Glomerular visceral epithelial cell (primary cell): ENCODE data around the gene SLX9.

Experiments used
- DNase-seq: peaks from one replicate; pipeline ENCODE4 v3.0.0-alpha.2; 2016; ENCODE audit errors: extremely low spot score

Gene SLX9, protein sequence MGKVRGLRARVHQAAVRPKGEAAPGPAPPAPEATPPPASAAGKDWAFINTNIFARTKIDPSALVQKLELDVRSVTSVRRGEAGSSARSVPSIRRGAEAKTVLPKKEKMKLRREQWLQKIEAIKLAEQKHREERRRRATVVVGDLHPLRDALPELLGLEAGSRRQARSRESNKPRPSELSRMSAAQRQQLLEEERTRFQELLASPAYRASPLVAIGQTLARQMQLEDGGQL

DNA sequence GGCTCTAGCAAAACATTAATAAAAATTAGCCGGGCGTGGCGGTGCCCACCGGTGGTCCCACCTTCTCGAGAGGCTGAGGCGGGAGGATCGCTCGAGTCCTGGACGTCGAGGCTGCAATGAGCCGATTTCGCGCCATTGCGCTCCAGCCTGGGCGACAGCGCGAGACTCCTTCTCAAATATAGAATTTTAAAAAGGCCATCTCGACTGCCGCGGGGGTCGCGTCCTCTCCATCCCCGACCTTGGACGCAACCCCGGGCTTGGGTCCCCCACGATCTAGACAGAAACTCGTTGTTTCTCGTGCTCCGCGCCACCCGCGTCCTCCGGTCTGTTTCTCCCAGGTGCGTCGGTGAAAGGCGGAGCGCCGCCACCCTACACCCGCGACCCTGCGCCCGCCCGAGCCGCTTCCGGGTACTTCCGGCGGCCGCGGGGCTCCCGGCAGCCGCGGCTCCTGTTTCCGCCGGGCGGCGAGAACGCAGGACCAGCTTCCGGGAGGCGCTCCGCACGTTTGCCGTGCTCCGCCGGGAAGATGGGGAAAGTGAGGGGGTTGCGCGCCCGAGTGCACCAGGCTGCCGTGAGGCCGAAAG lies at the start of gene SLX9:
Gene SLX9, plus strand, starts transcription at position 498 of the 584 bp plus-strand sequence. Its CDS starts 29 bp downstream, at position 527.
- DNase-seq = peak; percentile 82

DNA sequence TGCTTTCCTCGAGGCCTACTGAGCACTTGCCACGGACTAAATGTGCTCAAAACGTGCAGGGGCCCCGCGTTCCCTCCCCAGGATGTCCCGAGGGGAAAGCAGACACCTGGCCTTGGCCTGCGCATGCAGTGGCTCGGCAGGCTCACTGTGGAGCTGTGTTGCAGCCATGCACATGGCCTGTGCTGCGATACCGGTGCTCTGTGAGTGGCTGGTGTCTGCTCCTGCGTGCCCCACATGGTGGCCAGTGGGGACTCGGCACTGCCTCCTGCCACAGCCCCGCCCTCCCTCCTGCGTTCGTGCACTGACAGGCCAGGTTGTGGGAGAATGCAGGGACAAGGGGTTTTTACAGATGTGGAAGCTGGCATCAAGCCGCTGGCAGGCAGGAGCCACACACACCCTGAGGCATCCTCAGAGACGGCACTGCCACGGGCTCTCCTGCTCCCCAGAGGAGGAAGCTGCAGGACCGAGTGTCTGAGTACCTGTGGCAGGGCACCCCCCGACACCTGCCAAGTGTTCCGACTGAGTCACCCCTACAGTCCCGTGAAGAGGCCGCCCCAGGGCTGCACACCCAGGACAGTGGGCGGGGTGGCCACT lies 49.4 kb upstream of the SLX9 start:
- DNase-seq = no peak

DNA sequence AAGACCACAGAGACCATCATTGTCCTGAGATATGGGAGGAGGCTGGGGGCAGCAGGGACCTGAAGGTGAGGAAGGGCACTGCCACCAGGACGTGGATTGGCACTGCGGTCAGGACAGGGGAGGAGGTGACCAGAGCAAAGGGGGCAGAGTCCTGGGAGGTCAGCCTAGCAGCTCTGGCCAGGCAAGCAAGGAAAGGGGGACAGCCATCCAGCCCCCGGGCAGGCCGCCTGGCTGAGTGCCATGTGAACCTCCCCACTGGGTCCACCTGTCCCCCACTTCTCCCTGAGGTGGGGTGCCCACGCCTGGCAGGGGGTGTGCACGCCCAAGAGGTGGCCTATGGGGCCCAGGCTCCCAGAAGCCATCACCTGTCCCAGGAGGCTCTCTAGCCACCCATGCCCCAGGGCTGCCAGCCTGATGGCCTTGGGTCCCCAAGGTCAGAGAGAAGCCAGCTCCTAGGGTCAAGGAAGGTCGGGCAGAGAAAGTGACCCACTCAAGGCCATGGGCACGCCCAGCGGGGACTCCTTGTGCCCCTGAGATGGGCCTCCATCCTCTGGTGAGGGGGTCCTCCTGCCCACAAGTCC lies 48.8 kb upstream of the SLX9 start:
- DNase-seq = no peak

DNA sequence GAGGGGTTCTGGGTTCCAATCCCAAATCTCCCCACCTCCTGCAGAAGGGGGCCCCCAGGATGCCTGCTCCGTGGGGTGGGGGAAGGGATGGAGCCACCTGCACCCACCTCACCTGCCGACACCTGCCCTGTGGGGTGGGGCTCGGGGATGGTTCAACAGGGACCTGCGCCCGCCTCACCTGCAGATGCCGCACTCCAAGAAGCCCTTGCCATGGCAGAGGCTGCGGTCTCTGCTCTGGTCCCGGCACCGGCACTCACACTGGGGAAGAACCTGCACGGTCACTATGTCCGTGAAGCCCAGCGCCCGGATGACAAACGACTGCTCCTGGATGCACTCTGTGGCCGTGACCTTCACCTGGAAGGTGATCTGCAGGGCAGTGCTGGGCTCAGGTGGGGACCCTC lies 48.2 kb upstream of the SLX9 start:
- no peak for DNase-seq

DNA sequence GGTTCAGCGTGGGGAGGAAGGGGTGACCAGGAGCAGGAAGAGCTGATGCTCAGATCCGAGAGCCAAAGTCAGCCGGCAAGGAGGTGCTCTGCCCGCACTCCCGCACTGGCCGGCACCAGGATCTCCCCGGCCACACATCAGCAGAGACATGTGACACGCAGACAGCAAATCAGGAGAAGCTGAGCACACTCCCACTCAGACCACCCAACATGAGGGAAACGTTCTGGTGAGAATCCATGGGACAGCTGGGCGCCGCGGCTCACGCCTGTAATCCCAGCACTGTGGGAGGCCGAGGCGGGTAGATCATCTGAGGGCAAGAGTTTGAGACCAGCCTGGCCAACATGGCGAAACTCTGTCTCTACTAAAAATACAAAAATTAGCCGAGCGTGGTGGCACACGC lies 47.7 kb upstream of the SLX9 start:
- DNase-seq = no peak

DNA sequence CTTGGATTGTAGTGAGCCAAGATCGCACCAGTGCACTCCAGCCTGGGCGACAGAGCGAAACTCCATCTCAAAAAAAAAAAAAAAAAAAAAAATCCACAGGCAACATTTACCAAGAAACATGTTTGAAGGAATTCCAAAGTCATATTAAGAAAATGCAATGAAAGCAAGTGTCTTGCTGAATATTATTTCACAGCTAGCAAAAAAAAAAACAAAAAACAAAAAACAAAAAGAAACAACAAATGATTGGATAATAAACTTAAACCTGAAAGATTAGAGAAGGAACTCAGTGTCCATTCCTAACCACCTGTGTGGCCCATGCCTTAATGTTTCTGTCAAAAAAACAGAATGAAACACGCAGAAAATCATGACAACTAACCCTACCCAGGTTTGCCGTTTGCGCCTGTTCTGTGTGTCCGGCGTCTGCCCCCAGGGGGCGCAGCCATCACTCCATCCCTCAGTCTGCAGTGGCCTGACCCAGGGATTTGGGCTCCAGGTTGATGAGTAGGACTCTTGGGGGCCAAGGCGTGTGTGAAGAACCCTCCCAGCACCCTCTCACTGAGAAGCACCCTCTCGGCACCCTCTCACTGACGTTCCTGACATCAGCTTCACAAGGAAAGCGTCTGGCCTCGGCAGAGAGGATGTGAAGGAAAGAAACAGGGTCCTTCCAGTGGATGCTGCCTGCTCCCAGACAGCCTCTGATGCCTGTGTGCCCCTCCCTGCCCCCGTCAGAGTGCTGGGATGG lies 47.1 kb upstream of the SLX9 start:
- peak; percentile 36 for DNase-seq

DNA sequence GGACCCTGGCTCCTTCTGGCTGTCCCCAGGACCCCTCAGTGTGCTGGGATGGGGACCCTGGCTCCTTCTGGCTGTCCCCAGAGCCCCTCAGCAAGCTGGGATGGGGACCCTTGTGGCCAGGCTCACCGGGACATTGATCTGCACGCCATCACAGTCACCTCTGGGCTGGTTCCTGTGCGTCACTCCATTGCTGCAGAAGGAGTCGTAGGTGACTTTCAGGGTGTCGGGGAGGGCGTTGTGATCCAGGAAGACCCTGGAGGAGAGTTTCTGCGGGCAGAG lies 46.6 kb upstream of the SLX9 start:
- DNase-seq = no peak

DNA sequence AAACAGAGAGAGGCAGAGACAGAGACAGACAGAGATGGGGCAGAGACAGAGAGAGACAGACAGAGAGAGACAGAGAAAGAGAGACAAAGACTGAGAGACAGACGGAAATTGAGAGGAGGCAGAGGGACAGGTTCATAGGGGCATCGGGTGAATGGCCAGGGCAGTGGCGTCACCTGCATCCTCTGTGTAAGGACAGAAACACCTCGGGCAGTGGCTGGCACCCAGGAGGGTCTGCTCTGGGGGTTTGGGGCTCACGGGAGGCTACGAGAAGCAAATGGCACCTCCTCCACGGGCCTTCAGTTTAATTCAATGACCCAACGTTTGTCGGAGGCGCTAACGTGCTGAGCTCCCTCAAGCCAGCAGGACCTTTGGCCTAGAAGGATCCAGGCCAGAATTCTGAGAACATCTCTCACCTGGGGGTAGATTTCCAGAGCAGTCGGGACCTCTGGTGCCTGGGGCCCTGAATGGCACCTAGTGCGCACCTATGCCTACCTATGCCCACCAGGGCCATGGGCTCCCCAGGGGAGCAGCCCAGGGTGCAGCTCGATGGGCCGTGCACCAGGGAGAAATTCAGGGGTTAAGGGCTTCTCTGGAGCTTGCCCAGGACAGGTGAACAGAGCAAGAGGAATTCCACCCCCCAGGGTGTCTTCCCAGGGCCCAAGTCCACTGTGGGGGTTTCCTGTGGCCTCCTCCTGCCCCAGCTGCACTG lies 45.7 kb upstream of the SLX9 start:
- no peak for DNase-seq

DNA sequence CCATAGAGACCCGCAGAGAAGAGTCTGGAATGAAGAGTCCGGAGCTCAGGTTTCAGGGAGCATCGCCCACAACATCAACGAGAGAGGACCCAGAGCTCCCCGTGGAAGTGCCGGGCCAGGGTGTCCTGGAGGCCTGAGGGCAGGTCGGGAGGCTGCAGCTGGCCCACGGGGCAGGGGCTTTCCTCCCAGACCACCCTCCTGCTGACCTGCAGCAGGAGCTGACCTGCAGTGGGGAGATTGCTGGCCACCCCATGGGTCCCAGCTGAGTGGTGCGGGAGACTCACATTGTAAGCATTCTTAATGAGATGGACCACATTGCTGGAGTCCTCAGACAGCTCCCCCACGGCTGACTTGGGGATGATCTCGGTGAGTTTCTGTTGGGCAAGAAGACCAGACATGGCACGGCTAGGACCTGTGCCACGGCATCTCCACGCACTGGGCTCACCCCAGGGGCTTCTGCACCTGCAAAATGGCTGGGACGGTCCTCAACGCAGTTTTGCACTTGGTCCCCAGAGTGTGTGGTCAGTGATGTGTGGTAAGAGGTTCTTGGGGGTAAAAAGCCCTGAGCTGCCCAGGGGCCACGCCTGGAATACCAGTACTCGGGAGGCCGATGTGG lies 45.0 kb upstream of the SLX9 start:
- no peak for DNase-seq

DNA sequence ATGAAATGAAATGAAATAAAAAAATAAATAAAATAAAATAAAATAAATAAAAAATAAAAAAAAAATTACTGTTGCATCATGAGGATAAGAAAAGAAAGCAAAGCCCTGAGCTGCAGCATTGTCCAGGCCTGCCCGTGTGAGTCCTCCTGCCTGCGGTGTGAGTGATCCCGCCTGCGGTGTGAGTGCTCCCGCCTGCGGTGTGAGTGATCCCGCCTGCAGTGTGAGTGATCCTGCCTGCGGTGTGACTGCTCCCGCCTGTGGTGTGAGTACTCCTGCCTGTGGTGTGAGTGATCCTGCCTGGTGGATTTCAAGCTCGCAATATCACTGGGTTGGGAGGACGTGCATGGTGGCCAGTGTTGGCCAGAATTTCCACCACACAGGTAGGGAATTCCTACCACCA lies 44.0 kb upstream of the SLX9 start:
- no peak for DNase-seq

DNA sequence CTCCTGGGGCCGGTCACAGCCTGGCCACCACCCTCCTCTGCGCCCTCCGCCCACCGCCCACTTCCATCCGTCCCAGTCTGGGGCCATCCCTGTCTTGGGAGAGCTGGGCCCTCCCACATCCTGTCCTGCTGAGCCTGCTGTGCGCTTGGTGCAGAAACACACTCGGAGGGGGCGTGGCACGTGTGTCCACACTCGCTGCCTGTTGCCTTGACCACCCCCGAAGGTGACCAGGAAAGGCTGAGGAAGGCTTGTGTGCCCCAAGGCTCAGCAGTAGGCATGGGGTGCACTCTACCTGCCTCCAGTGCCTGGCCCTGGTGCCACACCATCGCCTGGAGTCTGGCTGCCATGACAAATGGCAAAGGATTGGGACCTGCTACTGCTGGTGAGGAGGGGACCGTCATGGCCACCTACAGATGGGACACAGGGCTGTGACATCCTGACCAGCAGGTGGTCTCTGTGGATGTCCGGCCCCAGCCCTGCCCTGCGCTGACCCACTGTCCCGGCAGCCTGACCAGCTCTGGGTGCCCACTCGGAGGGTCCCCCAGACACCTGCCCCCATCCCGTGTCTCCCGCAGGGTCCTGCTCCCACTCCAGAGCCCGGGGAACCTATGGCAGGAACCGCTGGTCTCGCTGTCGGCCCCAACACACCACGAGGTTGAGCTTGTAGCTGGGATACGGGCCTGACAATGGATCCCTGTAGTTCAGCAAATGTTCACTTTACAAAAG lies 43.1 kb upstream of the SLX9 start:
- no peak for DNase-seq

DNA sequence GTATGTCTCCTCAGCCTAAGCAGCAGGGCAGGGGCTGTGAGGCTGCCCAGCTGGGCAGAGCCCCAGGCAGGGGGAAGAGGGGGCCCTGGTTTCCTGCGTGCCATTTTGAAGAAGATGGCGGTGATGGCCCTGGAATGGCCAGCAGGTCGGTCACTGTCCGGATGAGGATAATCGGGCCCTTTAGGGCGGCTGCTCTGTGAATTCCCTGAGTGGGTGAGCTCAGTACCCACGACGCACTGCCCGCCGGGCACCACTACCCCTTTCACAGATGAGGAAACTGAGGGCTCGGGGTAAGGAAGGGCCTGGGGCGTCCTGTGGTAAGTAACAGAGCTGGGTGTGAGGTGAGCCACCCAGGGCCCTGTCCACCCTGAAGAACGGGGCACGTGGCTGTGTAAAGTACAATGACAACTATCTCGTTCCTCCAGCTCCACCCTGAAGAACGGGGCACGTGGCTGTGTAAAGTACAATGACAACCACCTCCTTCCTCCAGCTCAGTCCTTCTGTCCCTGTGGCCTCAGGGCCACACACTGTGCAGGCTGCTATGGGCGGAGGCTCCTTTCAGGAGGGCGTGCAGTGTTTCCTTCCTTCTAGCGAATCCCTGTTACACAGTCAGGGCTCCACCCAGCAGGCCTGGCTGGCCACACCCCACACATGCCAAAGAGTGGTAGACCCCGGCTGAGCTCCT lies 42.4 kb upstream of the SLX9 start:
- no peak for DNase-seq

DNA sequence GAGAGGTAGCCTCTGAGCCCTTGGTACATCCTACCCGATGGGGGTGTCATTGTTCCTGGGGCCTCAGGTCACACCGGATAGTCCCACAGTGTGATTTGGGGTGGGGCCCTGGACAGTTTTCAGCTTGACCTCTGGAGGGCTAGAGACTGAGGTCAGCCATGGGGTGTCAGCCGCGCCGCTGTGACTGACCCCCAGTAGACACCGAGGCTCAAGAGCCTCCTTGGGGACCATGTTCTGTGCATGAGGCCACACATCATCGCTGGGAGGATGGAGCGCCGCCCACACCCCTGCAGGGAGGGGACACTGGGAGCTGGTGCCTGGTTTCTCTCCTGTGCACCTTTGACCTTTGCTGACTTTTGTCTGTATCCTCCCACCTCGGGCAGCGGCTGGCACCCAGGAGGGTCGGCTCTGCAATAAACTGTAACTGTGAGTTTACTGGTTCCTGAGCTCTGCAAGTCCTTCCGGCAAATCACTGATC lies 41.8 kb upstream of the SLX9 start:
- no peak for DNase-seq

DNA sequence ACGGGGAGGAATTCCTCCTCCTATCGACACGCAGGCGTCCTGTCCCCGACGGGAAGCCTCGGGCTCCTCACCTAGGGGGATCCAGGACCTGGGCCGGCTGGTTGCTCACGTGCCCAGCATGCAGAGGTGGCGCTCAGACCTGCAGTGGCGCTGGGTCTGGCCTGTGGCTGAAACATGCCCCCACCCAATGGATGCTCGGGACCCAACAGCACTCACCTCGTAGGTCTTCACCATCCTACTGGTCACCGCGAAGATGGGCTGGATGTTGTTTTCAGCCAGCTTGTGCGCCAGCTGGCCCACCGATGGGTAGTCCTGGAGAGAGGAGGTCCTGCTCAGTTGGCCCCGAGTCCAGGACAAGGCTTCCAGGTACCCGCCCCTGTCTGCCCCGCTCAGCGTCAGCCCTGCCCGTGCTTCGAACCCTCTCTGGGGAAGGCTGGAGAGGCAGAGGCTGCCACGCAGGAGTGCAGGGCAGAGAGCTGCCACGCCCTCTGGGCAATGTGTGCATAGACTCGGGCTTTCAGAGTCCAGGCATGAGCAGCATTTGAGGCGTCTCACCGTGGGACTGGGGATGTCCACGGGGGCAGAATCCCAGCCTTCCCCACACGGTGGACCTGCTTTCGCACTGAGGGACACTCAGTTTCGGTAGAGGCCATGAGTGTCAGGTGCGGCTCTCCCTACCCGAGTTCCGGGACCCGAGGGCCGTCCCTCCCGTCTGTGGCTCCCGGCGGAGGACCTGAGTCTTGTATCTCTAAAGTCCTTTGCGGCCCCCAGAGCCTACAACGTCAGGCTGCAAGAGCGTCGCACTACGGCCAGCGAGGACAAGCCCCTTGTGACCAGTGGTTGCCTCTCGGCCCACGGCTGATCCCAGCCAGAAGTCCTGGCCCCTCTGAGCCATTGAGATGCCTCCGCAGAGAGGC lies 40.7 kb upstream of the SLX9 start:
- no peak for DNase-seq

DNA sequence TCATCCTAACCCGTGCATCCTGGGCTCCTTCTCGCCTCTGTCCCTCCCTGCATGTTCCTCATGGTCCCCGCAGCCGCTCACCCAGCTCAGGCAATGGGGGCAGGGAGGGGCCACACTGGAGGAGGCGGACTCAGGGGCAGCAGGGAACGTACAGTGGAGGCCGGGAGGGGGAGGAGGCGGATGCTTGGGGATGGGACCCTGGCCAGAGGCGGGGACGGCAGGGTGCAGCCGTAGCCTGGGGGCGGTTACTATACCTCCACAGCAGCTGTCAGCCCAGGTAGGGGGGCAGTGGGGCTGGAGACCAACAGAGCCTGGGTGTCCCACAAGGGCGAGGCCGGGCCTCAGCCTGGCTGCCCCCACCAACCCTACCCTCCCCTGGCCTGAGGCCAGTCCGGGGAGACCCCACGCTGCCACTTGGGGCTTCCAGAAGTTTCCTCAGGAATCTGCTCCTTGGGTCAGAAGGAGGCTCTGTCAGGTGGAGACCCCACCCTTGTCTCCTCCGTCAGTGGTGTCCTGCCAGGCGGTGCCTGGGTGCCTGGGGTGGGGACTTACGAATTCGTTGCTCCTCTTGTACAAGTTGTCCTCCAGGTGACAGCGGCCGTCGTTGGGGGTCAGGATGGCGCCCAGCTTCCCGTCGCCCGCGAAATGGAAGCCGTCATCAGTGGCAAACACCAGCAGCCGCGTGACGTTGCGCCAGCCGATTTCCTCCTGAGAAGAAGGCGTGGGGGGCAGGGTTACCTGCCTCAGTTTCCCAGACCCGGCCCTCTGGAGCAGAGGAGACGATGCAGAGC lies 39.9 kb upstream of the SLX9 start:
- DNase-seq = no peak

DNA sequence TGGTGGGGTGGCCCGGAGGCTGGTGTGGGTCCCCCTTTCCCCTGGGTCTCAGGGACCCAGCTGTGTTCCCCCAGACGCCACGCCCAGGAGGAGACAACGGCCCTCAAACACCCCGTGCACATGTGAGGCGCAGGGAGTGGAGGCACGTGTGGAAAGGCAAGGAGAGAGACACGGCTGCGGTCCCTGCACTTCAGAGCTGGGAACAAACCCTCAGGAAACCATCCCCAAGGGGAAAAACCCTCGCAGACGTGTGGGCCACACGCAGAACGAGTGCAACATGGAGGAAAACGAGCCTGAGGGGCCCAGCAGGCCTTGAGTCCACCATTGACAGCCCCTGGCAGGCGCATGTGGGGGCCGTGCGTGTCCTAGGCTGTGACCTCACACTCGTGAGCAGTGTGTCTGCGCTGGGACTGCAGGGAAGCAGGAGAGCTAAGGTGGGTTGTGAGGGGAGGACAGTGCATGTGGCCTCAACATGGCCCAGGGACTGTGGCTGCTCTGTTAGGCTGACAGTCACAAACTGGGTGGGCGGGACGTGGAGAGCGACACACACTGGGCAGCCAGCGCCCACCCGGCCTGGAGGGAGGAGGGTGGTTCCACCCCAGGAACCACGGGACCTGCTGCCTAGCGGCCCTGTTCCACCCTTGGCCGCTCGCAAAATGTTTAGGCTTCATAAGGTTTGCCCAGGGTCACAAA lies 39.1 kb upstream of the SLX9 start:
- DNase-seq = no peak

DNA sequence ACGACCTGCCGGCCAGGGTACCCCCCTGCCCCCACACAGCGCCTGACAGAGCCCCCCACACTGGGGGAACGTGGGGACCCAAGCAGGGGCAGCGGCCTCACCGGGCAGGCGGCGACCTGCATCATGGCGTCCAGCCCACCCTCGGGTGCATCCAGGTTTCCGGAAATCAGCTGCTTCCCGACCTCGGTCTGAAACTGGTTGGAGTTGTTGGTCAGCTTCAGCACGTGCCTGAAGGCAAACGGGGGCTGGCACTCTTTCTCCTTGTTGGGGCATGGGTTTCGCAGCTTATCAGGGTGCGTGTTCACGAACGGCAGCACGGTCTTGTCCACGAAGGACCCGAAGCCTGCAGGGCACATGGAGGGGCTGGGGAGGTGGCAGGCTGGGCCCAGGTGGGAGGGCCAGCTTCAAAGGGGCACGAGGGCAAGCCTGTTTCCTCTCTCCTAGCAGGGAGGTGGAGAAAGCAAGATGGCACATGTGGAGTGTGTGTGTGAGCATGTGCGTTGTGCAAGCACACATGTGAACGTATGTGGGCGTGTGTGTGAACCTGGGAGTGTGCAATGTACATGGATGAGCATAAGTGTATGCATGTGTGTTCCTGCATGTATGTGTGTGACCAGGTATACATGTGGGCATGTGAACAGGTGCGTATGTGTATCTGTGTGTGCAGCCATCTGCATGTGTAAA lies 38.3 kb upstream of the SLX9 start:
- DNase-seq = no peak
